GM12878 (cell line): Measurements from ENCODE around the gene RAET1G. TPM values are rescaled to one million over a fixed set of nuclear protein-coding genes. Genes with fewer than 3 reads are reported as not detected.

Source experiments
- ATAC-seq: fragments of 200-7000 bp; cut with Tn5 transposase; 3 replicates; pipeline ENCODE4 v1.9.1; 2020; ENCODE audit warnings: mild to moderate bottlenecking, moderate library complexity
- BruUV-seq: library from RNA; stranded (reverse); fragments of 400-500 nt; replicated peaks from 2 replicates; lab custom pipeline; 2021; lab: Mats Ljungman, UMichigan
- CTCF ChIA-PET: fragments of 300-600 bp; sonication (Branson Sonifier 250); formaldehyde crosslinking; extraction: SDS; loops from one replicate; lab custom pipeline; 2021; ENCODE audit warnings: inconsistent platforms; lab: Yijun Ruan, JAX
- POLR2A ChIA-PET: fragments of 350-600 bp; formaldehyde crosslinking; extraction: SDS; loops from one replicate; lab custom pipeline; 2021; ENCODE audit warnings: inconsistent platforms; lab: Charles Lee
- RAD21 ChIA-PET: fragments of 300-600 bp; sonication (Branson Sonifier 250); formaldehyde crosslinking; loops from one replicate; lab custom pipeline; 2023; ENCODE audit warnings: antibody characterized with exemption; ENCODE audit not compliant: unreplicated experiment; lab: Charles Lee
- SMC1A ChIA-PET: fragments of 300-600 bp; sonication (Branson Sonifier 250); formaldehyde crosslinking; loops from one replicate; lab custom pipeline; 2023; ENCODE audit not compliant: unreplicated experiment, uncharacterized antibody; lab: Charles Lee
- DNase-seq: peaks from one replicate; pipeline ENCODE4 v3.0.0-alpha.2; 2011; ENCODE audit warnings: low read depth, low spot score
- FAIRE-seq: peaks from 3 replicates; lab custom pipeline; 2011; peaks lifted over from hg19 to GRCh38; lab: Jason Lieb, UNC
- H2AFZ ChIP-seq: 2 replicates; pipeline ENCODE4 v1.6.0; 2011; ENCODE audit warnings: low read depth, low read length, control low read depth; ENCODE audit not compliant: control insufficient read depth
- H3K27ac ChIP-seq: 2 replicates; pipeline ENCODE4 v1.5.1; 2011; ENCODE audit warnings: control low read depth; ENCODE audit not compliant: control insufficient read depth, insufficient read depth
- H3K27me3 ChIP-seq, 2 experiments: replicated peaks in 1 of 2; 2 replicates each; pipeline versions ENCODE4 v1.6.0 to v1.6.1; 2011; ENCODE audit warnings: low read length in 1 of 2; ENCODE audit not compliant: control insufficient read depth in 2 of 2, insufficient read depth in 2 of 2
- H3K36me3 ChIP-seq, 2 experiments: 2 replicates each; pipeline ENCODE4 v1.5.1; 2011; ENCODE audit warnings: low read length in 1 of 2; ENCODE audit not compliant: control insufficient read depth in 2 of 2, insufficient read depth in 2 of 2
- H3K4me1 ChIP-seq: 2 replicates; pipeline ENCODE4 v1.6.1; 2011; ENCODE audit warnings: mild to moderate bottlenecking, low read length, moderate library complexity, mixed read lengths; ENCODE audit not compliant: control insufficient read depth, insufficient read depth
- H3K4me2 ChIP-seq: 2 replicates; pipeline ENCODE4 v1.6.0; 2011; ENCODE audit warnings: control low read depth; ENCODE audit not compliant: control insufficient read depth, insufficient read depth
- H3K4me3 ChIP-seq: fragments of 200-600 bp; sonication (generic); 2 replicates; pipeline ENCODE4 v1.5.1; 2016
- H3K79me2 ChIP-seq: 2 replicates; pipeline ENCODE4 v1.6.0; 2011; ENCODE audit warnings: low read length; ENCODE audit not compliant: control insufficient read depth, insufficient read depth
- H3K9ac ChIP-seq: 2 replicates; pipeline ENCODE4 v1.8.0; 2011; ENCODE audit warnings: low read length, control low read depth, mixed read lengths; ENCODE audit not compliant: control insufficient read depth, insufficient read depth
- H3K9me3 ChIP-seq: replicated peaks from 3 replicates; pipeline ENCODE4 v1.5.1; 2011; ENCODE audit warnings: mild to moderate bottlenecking, low read length; ENCODE audit not compliant: control insufficient read depth, insufficient read depth
- H4K20me1 ChIP-seq: 2 replicates; pipeline ENCODE4 v1.6.0; 2011; ENCODE audit not compliant: control insufficient read depth, insufficient read depth
- ASH2L ChIP-seq: fragments of 300-600, 200-600 bp; sonication (generic); IDR thresholded peaks from 2 replicates; pipeline ENCODE4 v1.6.1; 2017; ENCODE audit warnings: low read depth, mild to moderate bottlenecking, borderline replicate concordance
- CBFB ChIP-seq: IDR thresholded peaks from 2 replicates; pipeline ENCODE4 v1.6.1; 2016; ENCODE audit warnings: antibody characterized with exemption, low read depth
- EZH2 ChIP-seq: IDR thresholded peaks from 2 replicates; pipeline ENCODE4 v1.6.1; 2012; ENCODE audit warnings: low read depth, mild to moderate bottlenecking, control low read depth, inconsistent platforms, low read length, borderline replicate concordance; ENCODE audit not compliant: control insufficient read depth
- HCFC1 ChIP-seq: fragments of 150-350 bp; IDR thresholded peaks from 2 replicates; pipeline ENCODE4 v1.6.1; 2014; ENCODE audit warnings: low read length
- MYC ChIP-seq: IDR thresholded peaks from 2 replicates; pipeline ENCODE4 v1.6.1; 2011; ENCODE audit warnings: mild to moderate bottlenecking, low read length, moderate library complexity, inconsistent platforms; ENCODE audit not compliant: insufficient read depth, insufficient replicate concordance, insufficient read length, severe bottlenecking
- NFYB ChIP-seq: IDR thresholded peaks from 2 replicates; pipeline ENCODE4 v1.6.1; 2011; ENCODE audit warnings: low read depth, mild to moderate bottlenecking, low read length, improper control_type of control experiment, moderate library complexity; ENCODE audit not compliant: insufficient read depth
- POLR2AphosphoS5 ChIP-seq: IDR thresholded peaks from 2 replicates; pipeline ENCODE4 v1.6.1; 2011; ENCODE audit warnings: mild to moderate bottlenecking, low read length, inconsistent platforms
- SMC3 ChIP-seq: IDR thresholded peaks from 2 replicates; pipeline ENCODE4 v1.6.1; 2011; ENCODE audit warnings: low read length, improper control_type of control experiment, borderline replicate concordance
- WGBS: methylation state at CpG from one replicate; pipeline ENCODE4 v1.1.6; 2016; ENCODE audit warnings: low lambda C conversion rate; ENCODE audit not compliant: insufficient replicate concordance, insufficient coverage; ENCODE audit errors: missing lambda C conversion rate; 5-methylcytosine and 5-hydroxymethylcytosine counted together
- in situ Hi-C: fragments of 300-500 bp; cut with MboI; formaldehyde crosslinking; loops from 9 replicates; pipeline ENCODE4 v1.14.3; 2018; ENCODE audit warnings: mixed read lengths
- intact Hi-C: fragments of 100-400 bp; cut with micrococcal nuclease; formaldehyde crosslinking; loops from one replicate; pipeline ENCODE4 v1.14.2; 2022; ENCODE audit not compliant: unreplicated experiment
- polyA plus RNA-seq, 11 experiments: library from polyadenylated mRNA; depleted of rRNA in 4 of 11; unstranded in 6 of 11; stranded (reverse) in 5 of 11; fragments of >200 nt; fragmentation: Nextera tagmentation in 4 of 11; fragmentation: Illumina TruSeq in 1 of 11; extraction: Ambion mirVana in 4 of 11; extraction: Trizol in 1 of 11; gene quantifications; 1 replicate in 1 of 11; 2 replicates in 10 of 11; pipeline versions ENCODE4 v1.2.1 to v1.2.3, GENCODE V29; 2011 to 2016; ENCODE audit warnings: inconsistent platforms in 2 of 11, missing spikeins in 2 of 11, low read depth in 1 of 11
- total RNA-seq, 4 experiments: library from RNA; depleted of rRNA in 3 of 4; stranded (reverse); fragments of >200 nt in 3 of 4; fragmentation: Illumina TruSeq in 1 of 4; extraction: Trizol in 1 of 4; gene quantifications; 2 replicates each; pipeline versions ENCODE4 v1.2.1 to v1.2.3, GENCODE V29; 2013 to 2021

The RAET1G gene
- total and polyA plus RNA-seq, 10 of the 15 experiments (the other 5 are each of a cell fraction or from before 2014, with no cell fraction given) = not detected

DNA sequence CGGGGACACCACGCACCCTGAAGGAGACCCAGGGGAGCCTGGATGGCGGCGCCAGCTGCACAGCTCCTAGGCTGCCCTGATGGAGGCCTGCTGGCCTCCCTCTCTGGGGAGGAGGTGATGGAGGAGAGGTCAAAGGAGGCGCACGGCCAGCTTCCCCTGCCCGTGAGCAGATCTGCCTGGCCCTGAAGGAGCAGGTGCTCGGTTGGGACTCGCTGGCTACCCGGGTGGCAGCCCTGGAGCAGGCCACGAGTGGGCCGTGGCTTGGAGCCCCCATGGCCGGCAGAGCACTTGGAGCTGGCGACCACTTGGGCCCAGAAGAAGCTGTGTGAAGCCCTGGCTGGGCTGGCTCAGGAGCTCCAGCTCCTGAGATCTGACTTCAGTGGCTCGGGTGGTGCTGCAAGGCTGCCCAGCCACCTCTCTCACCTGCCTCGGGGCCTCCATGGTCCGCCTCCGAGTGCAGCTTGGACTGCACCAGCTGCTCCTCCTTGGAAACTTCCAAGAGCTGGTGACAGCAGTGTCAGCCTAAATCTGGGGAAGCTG lies 17.5 kb downstream of the RAET1G start:
- ChIA-PET RAD21 (no interaction called here), CTCF (interaction anchor here (0.7 to 1.0 kb wide), 2 partner anchors 62 to 70 kb away, joined by 3 to 4 read pairs; no protein-coding TSS in a partner anchor), SMC1A (interaction anchor here (1.4 kb wide), 1 partner anchor 86 kb away, joined by 3 read pairs; no protein-coding TSS in a partner anchor), POLR2A (no interaction called here)
- Histone ChIP-seq H3K4me1 (no peaks in the 10 kb centered on the region), H3K79me2 (no peaks in the 10 kb centered on the region), H3K9me3 (peaks cover 3% of the 10 kb centered on the region; the same call in 1 of the 3 replicates), H3K9ac (no peak overlapping the region), H3K27me3 (peaks cover 2 to 6% of the 10 kb centered on the region in 2 experiments; a peak in 3 of 4 replicates), H3K27ac (no peak overlapping the region), H3K4me3 (no peak overlapping the region), H2AFZ (no peak overlapping the region), H3K4me2 (no peak overlapping the region), H4K20me1 (no peaks in the 10 kb centered on the region), H3K36me3 (no peaks in the 10 kb centered on the region)
- DNase-seq (no peak), FAIRE-seq (no peak), ATAC-seq (no peak)
- intact Hi-C loops (no loop called here), in situ Hi-C loops (no loop called here)
- no peak for TF ChIP-seq NFYB
- TF ChIP-seq EZH2 = no peak
- no peak for TF ChIP-seq MYC
- no peak for TF ChIP-seq ASH2L
- no peak for TF ChIP-seq POLR2AphosphoS5
- TF ChIP-seq SMC3 = no peak
- no peak for TF ChIP-seq HCFC1
- TF ChIP-seq CBFB = no peak
- 29% methylated on average over 18 of the region's 18 CpGs for WGBS
- no TSS peak for BruUV-seq
